ENCODE measurements around the gene EIF4G1.

GRCh38 chr3:184325269-184325668 lies 10.9 kb downstream of the EIF4G1 start:
- TF ChIP-seq CTCF (IDR thresholded peaks at IDR 0.05) (no peak), POLR2A (IDR thresholded peaks at IDR 0.05) (no peak)

All from uterus (tissue), 2 donors.